Astrocyte (in vitro differentiated cells and primary cell): ENCODE data around the gene BMPR2. TPM values are rescaled to one million over a fixed set of nuclear protein-coding genes. Genes with fewer than 3 reads are reported as not detected.

Source experiments
- DNase-seq: peaks from one replicate; pipeline ENCODE4 v3.0.0-alpha.2; 2010; ENCODE audit warnings: low read depth
- FAIRE-seq: peaks from 2 replicates; lab custom pipeline; 2011; peaks lifted over from hg19 to GRCh38; lab: Jason Lieb, UNC
- H2AFZ ChIP-seq: 2 replicates; pipeline ENCODE4 v1.6.0; 2012; ENCODE audit warnings: low read depth, low read length, inconsistent platforms
- H3K27ac ChIP-seq: 2 replicates; pipeline ENCODE4 v1.5.1; 2011; ENCODE audit warnings: low read depth, low read length, inconsistent platforms
- H3K27me3 ChIP-seq: 2 replicates; pipeline ENCODE4 v1.6.0; 2011; ENCODE audit warnings: low read length, inconsistent platforms; ENCODE audit not compliant: insufficient read depth
- H3K36me3 ChIP-seq: 2 replicates; pipeline ENCODE4 v1.5.1; 2011; ENCODE audit warnings: low read length, inconsistent platforms; ENCODE audit not compliant: insufficient read depth
- H3K4me1 ChIP-seq: 2 replicates; pipeline ENCODE4 v1.5.1; 2011; ENCODE audit warnings: low read length, inconsistent platforms; ENCODE audit not compliant: insufficient read depth
- H3K4me2 ChIP-seq: 2 replicates; pipeline ENCODE4 v1.6.0; 2012; ENCODE audit warnings: low read length, inconsistent platforms
- H3K4me3 ChIP-seq: 2 replicates; pipeline ENCODE4 v1.5.1; 2011; ENCODE audit warnings: low read depth, mild to moderate bottlenecking, low read length, inconsistent platforms; ENCODE audit not compliant: insufficient read depth
- H3K79me2 ChIP-seq: 2 replicates; pipeline ENCODE4 v1.6.0; 2012; ENCODE audit warnings: mild to moderate bottlenecking, low read length, inconsistent platforms; ENCODE audit not compliant: insufficient read depth
- H3K9ac ChIP-seq: 2 replicates; pipeline ENCODE4 v1.6.0; 2012; ENCODE audit warnings: mild to moderate bottlenecking, low read length, inconsistent platforms
- H3K9me3 ChIP-seq: 2 replicates; pipeline ENCODE4 v1.5.1; 2012; ENCODE audit warnings: low read depth, mild to moderate bottlenecking, low read length, inconsistent platforms; ENCODE audit not compliant: insufficient read depth
- H4K20me1 ChIP-seq: 2 replicates; pipeline ENCODE4 v1.6.0; 2012; ENCODE audit warnings: low read length, inconsistent platforms; ENCODE audit not compliant: insufficient read depth
- H3K27ac Mint-ChIP-seq: one replicate; pipeline ENCODE4 v1.8.0; 2021; ENCODE audit warnings: mild to moderate bottlenecking, mixed read lengths; ENCODE audit not compliant: unreplicated experiment
- H3K27me3 Mint-ChIP-seq: one replicate; pipeline ENCODE4 v1.8.0; 2021; ENCODE audit warnings: low read depth, mixed read lengths; ENCODE audit not compliant: unreplicated experiment
- H3K36me3 Mint-ChIP-seq: one replicate; pipeline ENCODE4 v1.8.0; 2021; ENCODE audit warnings: low read depth, mixed read lengths; ENCODE audit not compliant: unreplicated experiment
- H3K4me1 Mint-ChIP-seq: one replicate; pipeline ENCODE4 v1.8.0; 2021; ENCODE audit warnings: low read depth, mixed read lengths; ENCODE audit not compliant: unreplicated experiment
- H3K4me3 Mint-ChIP-seq: one replicate; pipeline ENCODE4 v1.8.0; 2021; ENCODE audit warnings: mild to moderate bottlenecking, moderate library complexity, mixed read lengths; ENCODE audit not compliant: unreplicated experiment
- H3K9me3 Mint-ChIP-seq: one replicate; pipeline ENCODE4 v1.8.0; 2021; ENCODE audit warnings: mild to moderate bottlenecking, mixed read lengths; ENCODE audit not compliant: unreplicated experiment
- EZH2 ChIP-seq: IDR thresholded peaks from 2 replicates; pipeline ENCODE4 v1.6.1; 2012; ENCODE audit warnings: mild to moderate bottlenecking, low read length, inconsistent platforms; ENCODE audit not compliant: insufficient read depth
- total RNA-seq: library from RNA; stranded (reverse); gene quantifications from 2 replicates; pipeline ENCODE4 v1.2.1, GENCODE V29; 2021
- TF ChIP-seq, protein P1 (sequence below): IDR thresholded peaks from 2 replicates; pipeline ENCODE4 v1.5.1; 2011; ENCODE audit warnings: low read depth, mild to moderate bottlenecking, inconsistent platforms, low read length, moderate library complexity; ENCODE audit not compliant: insufficient read depth

BMPR2 gene
- total RNA-seq, 1 donor from 2014 or later, result 93.1 TPM

DNA sequence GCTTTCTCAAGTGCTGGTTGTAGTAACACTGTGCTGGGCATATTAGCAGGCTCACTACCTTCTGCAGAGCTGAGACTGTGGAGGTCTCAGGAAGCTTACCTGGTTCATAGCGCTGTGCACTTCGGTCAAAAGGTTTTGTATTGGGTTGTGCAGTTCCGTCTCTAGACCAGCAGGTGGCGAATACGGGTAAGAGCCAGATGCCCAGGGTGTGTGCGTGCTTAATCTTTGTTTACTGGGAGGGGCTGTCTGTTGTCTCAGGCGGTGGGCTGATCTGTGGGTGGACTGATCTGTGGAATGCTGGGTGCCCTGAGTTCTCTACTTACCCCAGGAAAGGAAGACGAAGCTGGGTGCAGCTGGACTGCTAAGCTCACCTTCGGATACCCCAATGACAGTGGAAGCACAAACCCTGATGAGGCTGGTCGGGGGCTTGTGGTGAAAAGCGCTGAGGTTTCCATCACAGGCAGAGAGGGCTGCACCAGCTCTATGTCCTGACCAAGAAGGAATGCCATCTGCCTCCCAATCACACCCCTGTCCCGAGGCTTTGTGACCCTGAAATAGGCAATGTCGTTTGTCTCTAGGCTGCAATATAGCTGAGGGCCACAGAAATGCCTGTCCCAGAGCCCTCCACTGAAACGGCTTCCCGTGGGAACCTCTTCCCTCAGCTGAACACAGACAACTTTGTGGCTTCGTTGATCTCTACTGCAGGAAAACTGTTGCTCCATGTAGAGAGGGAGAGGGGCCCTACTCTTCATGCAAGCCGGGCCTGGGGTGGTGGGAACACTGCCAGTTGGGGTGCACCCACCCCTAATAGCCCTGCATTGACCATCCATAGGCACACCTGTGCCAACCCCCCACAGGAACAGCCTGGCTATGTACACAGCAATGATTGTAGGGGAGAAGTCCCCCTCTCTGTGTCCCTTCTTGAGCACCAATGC lies 212.8 kb downstream of the BMPR2 start:
- peak overlapping the region; percentile 75 for H2AFZ ChIP-seq
- H3K27ac Mint-ChIP-seq, result no peak overlapping the region

DNA sequence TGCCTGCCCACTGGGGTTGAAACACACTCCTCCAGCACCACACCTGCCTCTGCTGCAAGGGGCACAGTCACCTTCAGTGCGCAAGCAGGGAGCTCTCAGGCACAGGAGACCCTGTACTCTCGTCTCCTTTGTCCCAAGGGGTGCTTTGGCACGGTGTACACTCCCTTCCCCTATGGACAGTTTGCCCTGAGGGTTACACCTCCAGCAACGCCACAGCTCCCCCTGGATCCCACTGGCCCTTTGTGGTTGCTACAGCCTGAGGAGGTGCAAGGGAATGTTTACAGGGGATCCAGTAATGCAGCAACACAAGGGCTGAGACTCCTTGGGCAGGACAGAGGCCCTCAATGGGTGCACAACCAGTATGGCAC lies 213.4 kb downstream of the BMPR2 start:
- FAIRE-seq (no peak), DNase-seq (no peak)
- H3K27ac Mint-ChIP-seq, result no peak overlapping the region
- H3K36me3 Mint-ChIP-seq, result peaks cover 3% of the 10 kb centered on the region
- H3K36me3 ChIP-seq, result no peaks in the 10 kb centered on the region
- H3K27ac ChIP-seq, result no peak overlapping the region
- H3K9ac ChIP-seq, result no peak overlapping the region
- H3K4me3 ChIP-seq, result no peak overlapping the region
- H3K27me3 ChIP-seq, result no peaks in the 10 kb centered on the region
- H3K4me1 ChIP-seq, result peaks cover 8% of the 10 kb centered on the region
- no peaks in the 10 kb centered on the region for H3K4me1 Mint-ChIP-seq
- H3K4me3 Mint-ChIP-seq, result no peak overlapping the region
- TF ChIP-seq, protein P1, sequence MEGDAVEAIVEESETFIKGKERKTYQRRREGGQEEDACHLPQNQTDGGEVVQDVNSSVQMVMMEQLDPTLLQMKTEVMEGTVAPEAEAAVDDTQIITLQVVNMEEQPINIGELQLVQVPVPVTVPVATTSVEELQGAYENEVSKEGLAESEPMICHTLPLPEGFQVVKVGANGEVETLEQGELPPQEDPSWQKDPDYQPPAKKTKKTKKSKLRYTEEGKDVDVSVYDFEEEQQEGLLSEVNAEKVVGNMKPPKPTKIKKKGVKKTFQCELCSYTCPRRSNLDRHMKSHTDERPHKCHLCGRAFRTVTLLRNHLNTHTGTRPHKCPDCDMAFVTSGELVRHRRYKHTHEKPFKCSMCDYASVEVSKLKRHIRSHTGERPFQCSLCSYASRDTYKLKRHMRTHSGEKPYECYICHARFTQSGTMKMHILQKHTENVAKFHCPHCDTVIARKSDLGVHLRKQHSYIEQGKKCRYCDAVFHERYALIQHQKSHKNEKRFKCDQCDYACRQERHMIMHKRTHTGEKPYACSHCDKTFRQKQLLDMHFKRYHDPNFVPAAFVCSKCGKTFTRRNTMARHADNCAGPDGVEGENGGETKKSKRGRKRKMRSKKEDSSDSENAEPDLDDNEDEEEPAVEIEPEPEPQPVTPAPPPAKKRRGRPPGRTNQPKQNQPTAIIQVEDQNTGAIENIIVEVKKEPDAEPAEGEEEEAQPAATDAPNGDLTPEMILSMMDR, result no peak
- TF ChIP-seq EZH2, result no peak
- H4K20me1 ChIP-seq, result no peaks in the 10 kb centered on the region
- no peaks in the 10 kb centered on the region for H3K27me3 Mint-ChIP-seq
- no peaks in the 10 kb centered on the region for H3K9me3 Mint-ChIP-seq
- no peaks in the 10 kb centered on the region for H3K9me3 ChIP-seq
- no peak overlapping the region for H3K4me2 ChIP-seq
- no peak overlapping the region for H2AFZ ChIP-seq
- no peaks in the 10 kb centered on the region for H3K79me2 ChIP-seq

More for the DNA sequence above, 212.8 kb downstream of the BMPR2 start:
- H3K4me3 Mint-ChIP-seq, result no peak overlapping the region
- no peaks in the 10 kb centered on the region for H3K9me3 ChIP-seq
- TF ChIP-seq, protein P1, result peak; percentile 90
- no peak for TF ChIP-seq EZH2
- H3K27me3 ChIP-seq, result no peaks in the 10 kb centered on the region
- no peaks in the 10 kb centered on the region for H3K79me2 ChIP-seq
- H3K9ac ChIP-seq, result no peak overlapping the region
- no peaks in the 10 kb centered on the region for H3K36me3 ChIP-seq
- H3K4me1 ChIP-seq, result peaks cover 8% of the 10 kb centered on the region
- H3K4me1 Mint-ChIP-seq, result no peaks in the 10 kb centered on the region
- H3K36me3 Mint-ChIP-seq, result peaks cover 3% of the 10 kb centered on the region
- no peaks in the 10 kb centered on the region for H4K20me1 ChIP-seq
- no peak overlapping the region for H3K4me3 ChIP-seq
- FAIRE-seq, result no peak
- peak; percentile 36 for DNase-seq
- H3K27ac ChIP-seq, result no peak overlapping the region
- H3K4me2 ChIP-seq, result peak overlapping the region; percentile 76
- H3K27me3 Mint-ChIP-seq, result no peaks in the 10 kb centered on the region
- H3K9me3 Mint-ChIP-seq, result peaks cover 2% of the 10 kb centered on the region

DNA sequence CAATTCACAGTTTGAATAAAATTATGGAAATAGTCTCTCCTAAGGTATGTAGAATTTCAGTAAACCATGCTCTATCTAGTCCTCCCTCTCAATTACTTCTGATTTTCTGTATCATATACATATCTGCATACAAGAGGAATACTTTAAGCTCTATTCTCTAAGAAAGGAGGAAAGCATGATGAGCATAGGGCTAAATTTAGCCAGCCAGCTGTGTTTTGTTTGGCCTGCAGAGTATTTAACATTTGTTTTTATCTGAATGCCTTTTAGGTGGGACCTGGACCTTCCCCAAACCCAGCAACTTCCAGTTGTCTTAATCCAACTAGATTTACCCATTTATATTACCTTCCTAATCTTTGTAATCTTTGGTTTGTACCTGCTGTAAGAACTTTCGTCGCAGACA lies 216.4 kb downstream of the BMPR2 start:
- Histone ChIP-seq H3K27ac (no peak overlapping the region), H3K9ac (no peak overlapping the region)
- peak; percentile 36 for DNase-seq

More for the DNA sequence above, 216.4 kb downstream of the BMPR2 start:
- Histone ChIP-seq H4K20me1 (no peaks in the 10 kb centered on the region), H2AFZ (no peak overlapping the region), H3K4me1 (peaks cover 8% of the 10 kb centered on the region), H3K4me2 (peak overlapping the region; percentile 20), H3K4me3 (no peak overlapping the region), H3K9me3 (no peaks in the 10 kb centered on the region), H3K27me3 (no peaks in the 10 kb centered on the region), H3K79me2 (no peaks in the 10 kb centered on the region), H3K36me3 (no peaks in the 10 kb centered on the region)
- no peak overlapping the region for H3K4me3 Mint-ChIP-seq
- no peaks in the 10 kb centered on the region for H3K9me3 Mint-ChIP-seq
- FAIRE-seq, result no peak
- no peaks in the 10 kb centered on the region for H3K4me1 Mint-ChIP-seq
- no peaks in the 10 kb centered on the region for H3K27me3 Mint-ChIP-seq
- no peak overlapping the region for H3K27ac Mint-ChIP-seq
- TF ChIP-seq EZH2, result no peak
- TF ChIP-seq, protein P1, result no peak
- H3K36me3 Mint-ChIP-seq, result peaks cover 3% of the 10 kb centered on the region
